GM19468 (cell line): ENCODE data around the gene VWA2.

Experiments
- ATAC-seq: cut with Tn5 transposase; IDR thresholded peaks from one replicate; pipeline ENCODE4 v1.9.1; 2021; ENCODE audit warnings: mild to moderate bottlenecking, moderate library complexity, moderate number of reproducible peaks; ENCODE audit not compliant: unreplicated experiment; ENCODE audit errors: extremely low read depth

Gene VWA2, protein sequence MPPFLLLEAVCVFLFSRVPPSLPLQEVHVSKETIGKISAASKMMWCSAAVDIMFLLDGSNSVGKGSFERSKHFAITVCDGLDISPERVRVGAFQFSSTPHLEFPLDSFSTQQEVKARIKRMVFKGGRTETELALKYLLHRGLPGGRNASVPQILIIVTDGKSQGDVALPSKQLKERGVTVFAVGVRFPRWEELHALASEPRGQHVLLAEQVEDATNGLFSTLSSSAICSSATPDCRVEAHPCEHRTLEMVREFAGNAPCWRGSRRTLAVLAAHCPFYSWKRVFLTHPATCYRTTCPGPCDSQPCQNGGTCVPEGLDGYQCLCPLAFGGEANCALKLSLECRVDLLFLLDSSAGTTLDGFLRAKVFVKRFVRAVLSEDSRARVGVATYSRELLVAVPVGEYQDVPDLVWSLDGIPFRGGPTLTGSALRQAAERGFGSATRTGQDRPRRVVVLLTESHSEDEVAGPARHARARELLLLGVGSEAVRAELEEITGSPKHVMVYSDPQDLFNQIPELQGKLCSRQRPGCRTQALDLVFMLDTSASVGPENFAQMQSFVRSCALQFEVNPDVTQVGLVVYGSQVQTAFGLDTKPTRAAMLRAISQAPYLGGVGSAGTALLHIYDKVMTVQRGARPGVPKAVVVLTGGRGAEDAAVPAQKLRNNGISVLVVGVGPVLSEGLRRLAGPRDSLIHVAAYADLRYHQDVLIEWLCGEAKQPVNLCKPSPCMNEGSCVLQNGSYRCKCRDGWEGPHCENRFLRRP

DNA sequence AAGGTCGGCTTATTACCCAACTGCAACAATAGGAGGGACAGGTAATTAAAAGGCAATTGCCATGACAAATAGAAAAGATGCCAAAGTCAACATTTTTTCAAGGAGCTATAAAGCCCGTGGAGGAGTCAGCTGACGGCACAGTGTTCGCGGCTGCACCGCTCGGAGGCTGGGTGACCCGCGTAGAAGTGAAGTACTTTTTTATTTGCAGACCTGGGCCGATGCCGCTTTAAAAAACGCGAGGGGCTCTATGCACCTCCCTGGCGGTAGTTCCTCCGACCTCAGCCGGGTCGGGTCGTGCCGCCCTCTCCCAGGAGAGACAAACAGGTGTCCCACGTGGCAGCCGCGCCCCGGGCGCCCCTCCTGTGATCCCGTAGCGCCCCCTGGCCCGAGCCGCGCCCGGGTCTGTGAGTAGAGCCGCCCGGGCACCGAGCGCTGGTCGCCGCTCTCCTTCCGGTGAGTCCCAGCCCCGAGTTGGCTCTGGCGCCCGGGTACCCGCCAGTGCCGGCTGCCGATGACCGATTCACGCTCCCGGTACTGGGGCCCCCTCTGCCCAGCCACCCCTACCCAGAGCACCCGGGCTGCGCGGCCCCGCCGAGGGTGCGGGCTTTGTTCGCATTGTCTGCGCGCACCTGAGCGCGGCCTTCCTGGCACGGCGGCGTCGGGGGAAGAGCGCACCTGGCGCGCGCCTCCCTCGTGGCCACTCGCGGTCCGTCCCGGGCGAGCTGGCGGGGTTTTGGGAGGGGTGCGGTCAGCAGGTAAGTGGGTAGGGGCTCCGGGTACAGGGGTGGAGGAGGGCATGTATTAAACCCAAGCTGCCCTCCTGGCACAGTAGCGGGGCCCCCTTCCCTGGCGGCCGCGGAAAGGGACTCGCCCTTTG is at the start of gene VWA2:
Gene VWA2 (plus strand): TSS at position 138 of the 877 bp plus-strand sequence. CDS start 9,460 bp downstream, outside the sequence.
- ATAC-seq = no peak

DNA sequence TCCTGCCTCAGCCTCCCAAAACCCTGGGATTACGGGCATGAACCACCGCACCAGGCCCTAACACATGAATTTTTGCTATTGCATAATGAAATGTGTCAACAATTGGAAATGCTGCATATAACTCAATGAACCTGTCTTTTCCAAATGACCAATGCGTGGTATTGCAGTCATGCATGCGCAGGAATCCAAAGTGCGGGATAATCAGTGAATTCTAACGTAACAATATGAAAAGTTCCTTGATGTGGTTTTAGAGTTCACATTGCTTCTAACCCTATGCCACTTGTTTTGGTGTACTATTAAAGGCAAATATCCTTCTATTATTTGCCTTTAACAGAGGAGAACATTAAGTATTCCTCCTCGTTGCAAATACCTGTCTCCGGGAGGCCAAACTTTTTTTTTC is 49.4 kb upstream of the VWA2 start:
- ATAC-seq = no peak

DNA sequence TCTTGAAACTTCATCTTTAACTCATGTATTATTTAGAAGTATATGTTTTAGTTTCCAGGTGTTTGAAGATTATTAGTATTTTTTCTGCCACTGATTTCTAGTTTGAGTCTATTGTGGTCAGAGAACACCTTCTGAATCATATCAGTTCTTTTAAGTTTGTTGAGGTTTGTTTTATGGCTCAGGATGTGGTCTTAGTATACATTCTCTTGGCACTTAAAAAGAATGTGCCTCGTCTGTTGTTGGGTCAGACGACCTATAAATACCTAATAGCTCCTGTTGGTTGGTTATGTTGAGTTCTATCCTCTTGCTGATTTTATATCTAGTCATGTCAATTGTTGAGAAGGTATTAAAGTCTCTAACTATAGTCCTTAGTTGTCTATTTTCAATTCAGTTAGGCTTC is 44.0 kb upstream of the VWA2 start:
- ATAC-seq = peak; percentile 65

DNA sequence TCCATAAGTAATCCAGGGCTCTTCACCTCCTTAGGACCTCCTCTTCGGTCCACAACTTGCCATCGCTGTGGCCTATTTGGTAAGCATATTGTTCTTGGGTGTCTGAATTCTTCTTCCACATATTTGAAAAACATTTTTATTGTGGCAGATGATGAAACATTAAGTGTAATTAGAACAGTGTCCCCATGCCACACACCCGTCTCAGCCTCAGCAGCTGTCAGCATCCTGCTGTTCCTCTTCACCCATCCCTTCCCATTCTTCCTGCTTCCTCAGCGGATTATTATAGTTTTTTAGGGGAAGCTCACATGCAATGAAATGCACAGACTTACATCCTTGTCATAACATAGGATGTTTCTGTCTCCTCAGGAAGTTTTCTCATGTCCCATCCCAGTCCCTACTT is 39.8 kb upstream of the VWA2 start:
- ATAC-seq = no peak

DNA sequence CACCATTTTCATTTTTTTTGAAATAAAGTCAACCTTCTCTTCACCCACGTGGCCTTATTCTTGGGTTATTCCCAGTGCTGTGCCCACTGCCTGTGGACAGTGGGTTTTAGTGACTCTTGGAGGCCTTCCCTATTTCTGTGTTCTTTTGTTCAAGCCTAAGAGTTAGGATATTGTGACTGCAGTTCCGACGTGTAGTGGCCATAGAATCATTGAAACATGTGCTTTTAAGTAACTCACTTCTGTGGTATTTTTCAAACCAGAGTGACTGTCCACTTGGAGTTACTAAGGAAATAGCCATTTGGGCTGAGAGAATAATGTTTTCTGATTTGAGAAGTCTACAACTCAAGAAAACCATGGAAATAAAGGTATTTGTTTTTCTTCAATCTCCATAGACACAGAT is 36.2 kb upstream of the VWA2 start:
- ATAC-seq = no peak

DNA sequence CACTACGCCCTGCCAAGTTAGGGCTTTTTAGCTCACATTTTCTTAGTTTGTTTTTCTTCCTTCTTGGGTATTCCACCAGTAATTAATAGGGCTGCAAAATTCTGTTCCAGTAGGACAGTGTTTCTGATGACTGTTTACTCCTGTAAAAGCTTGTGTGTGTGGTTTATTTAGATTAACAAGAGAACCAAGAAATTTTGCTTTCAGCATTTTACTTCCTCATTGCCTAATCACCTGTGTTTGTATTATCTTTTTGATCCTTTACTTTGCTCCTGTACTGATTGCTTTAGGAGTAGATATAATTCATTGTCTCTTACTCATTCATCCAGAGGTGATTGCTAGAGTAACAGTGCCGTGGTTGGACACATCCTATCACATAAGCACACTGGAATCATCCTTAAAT is 32.2 kb upstream of the VWA2 start:
- ATAC-seq = no peak

DNA sequence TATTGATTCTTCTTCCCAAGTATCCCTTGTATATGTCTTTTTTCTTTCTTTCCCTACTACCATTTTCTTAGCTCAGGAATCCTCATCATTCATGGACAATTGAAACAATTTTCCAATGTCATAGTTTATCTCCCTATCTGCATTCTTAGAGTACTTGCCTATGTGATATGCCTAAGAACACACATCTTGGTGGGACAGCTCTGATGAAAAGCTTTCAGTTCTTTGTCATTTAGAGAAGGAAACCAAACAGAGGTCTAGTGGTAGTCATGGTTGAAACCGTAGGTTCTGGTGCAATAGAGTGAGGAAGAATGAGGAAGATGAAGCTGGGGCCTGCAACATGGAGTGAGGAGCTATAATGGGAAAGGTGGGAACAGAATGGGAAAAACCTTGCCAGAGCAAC is 31.7 kb upstream of the VWA2 start:
- no peak for ATAC-seq

DNA sequence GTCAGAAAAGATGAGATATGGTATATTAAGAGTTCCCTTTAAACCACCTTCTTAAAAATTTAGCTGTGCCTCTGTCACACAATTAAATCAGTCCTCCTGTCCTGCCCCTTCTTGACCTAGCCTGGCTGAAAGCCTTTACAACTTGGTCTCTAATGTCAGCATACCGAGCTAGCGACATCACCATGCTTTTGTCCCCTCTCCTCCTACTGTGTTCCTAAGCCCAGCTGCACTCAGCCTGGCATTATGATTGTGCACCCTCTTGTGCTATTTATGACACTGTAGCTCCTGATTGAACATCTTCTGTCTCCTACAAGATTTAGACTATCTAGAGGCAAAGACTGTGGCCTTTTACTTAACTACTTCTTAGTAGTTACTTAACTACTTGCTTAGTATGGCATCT is 30.7 kb upstream of the VWA2 start:
- ATAC-seq = no peak

DNA sequence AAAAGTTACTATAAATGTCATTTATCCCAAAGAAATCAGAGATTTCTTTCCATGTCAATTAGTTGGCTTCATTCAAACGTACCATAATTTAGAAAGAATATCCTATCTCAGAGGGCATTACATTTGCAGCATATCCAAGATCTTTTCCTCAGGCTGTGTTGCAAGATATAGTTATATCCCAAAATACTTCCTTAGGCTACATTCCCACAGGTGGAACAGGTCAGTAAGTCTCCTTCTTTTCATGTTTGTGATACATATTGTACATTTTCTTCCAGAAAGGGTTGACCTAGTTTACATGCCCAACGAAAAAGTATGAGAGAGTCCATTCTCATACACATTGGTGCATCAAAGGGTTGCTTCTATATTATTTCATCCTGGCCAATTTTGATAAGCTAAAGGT is 26.9 kb upstream of the VWA2 start:
- no peak for ATAC-seq

DNA sequence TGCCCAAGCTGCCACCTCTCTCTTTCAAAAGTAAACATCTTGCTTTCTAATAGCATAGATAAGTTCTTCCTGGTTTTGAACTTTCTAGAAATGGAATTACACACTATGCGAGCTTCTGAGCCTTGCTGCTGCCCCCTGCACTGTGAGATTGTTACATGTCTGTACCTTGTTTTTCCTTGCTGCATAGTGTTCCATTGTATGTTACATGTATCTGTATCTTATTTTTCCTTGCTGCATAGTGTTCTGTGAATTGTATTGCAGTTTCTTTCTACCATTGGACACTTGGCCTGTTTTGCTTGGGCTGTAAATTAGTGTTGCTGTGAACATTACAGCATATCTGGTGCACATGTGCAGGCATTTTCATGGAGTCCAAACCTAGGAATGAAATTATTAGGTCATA is 24.0 kb upstream of the VWA2 start:
- ATAC-seq = no peak

DNA sequence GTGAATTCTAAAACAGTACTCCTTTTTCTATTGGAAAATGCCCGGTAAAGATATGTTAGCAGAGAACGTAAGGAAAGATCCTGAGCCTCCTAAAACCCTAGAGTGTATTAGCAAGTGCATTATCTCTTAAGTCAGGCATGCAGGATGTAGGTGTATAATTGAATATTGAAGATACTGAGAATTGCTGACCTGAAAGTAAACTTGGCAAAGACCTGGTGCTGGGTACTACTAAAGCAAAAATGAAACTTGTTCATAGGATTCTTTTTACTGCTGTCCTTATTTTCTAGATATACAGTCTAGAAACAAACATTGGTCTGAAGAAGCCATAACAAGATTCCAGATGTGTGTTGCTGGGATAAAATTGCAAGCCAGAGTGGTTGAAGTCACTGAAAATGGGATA is 18.8 kb upstream of the VWA2 start:
- peak; percentile 59 for ATAC-seq

DNA sequence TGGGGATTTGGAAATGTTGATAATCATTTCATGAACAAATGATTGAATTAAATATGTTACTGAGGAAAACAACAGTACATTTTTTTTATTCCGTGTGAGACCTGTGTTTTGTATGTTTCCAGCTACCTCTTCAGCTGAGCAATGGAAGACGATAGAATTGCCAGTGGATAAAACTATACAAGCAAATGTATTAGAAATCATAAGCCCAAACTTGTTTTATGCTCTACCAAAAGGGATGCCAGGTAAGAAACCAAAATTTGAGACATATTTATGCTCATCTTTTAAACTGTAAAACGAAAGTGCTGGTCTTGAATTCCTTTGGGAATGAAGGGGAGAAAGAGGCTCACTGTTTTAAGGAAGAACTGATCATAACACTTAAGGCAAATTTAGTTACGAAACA is 17.8 kb upstream of the VWA2 start:
- ATAC-seq = no peak

DNA sequence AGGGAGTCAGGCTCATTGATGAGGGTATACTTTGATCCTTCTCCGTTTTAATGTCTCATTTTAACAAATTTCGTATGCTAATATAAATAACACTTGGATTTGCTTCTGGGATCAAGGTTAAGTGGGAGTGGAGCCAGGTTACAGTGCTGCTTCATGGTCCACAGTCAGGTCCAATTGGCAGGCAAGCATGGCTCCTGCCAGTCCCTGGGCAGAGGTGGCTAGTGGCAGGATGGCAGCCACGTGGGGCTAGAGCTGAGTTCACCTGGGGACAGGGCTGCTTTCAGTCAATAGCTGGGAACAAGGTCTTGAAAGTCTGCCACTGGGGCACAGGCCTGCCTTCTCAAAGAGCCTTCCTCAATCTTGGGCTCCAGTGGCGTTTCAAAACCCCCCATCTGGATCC is 16.0 kb upstream of the VWA2 start:
- no peak for ATAC-seq

DNA sequence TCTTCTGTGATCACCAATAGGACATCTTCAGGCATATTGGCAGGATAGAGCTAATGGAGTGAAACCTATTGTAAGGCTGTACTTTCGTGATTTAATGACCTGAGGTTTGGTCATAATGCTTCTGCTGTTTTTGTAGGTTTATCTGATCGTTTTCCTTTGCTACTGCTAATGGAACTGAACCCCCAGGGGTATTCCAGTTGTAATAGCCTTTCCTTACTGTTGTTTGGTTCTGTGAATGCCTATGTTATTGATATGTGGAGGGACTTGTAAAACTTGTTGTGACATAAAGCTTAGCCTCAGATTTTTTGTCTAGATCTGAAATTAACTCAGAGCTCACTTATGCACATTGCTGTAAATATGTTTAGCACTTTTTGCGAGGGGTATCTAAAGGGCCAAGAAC is 10.9 kb upstream of the VWA2 start:
- no peak for ATAC-seq

DNA sequence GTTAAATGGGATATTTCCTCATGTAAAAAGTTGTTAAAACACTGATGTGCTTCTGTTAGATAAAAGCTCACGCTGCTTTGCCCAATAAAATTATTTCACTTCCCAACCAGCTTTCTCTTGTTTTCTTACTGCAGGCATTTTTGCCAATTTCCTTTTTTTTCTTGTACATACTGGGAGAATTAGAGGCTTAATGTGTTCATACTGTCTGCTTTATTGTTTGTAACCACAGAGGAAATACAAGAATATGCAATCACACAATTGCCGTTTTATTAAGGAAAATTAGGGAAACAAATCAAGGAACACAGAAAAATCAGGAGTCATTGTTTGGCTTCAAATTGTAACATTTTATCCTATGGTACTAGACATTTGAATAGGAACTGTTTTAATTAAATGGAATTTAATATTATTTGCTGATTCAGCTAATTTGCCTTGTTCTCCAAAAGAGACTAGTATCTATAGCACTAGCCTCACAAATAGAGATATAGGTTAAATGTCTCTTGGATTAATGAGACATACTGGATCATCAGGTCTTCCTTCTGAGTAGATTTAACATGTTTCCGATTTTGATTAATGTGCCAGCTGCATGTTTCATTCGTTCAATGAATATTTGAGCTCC is 6.4 kb upstream of the VWA2 start:
- ATAC-seq = no peak

DNA sequence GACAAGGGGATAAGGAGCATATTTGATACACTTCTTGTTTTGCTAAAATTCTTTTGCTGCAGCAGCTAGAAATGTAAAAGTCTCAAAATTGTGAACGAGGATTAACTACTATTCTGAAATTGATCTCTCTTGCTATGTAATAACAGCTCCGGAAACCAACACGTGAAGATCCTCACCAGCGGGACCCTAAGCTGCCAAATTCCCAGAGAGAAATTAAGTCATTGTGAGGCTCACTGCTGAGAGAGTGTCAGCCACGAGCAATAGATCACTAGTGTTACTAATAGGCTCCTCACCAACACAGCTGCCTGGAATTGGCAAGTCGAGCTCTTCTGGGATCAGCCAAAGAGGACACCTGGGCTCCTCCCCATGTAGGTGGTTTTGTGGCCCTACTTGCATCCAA is 5.6 kb upstream of the VWA2 start:
- no peak for ATAC-seq

DNA sequence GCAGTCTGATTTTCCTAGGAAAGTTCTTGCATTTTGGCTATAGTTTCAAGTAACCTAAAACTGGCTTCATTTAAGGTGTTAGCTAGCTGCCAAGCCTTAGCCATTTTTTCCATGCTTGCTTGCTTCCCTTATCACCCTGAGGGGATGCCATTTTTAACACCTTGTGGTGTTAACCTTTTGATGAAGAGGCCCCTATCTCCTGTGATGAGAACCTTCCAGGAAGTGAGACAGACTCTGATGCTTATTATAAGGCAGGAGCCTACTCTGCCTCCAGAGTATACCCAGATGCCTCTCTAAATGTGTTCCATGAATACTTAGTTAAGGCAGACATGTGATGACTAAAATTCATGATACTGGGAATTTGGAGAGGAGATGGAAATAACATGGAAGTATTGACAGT is 4.9 kb upstream of the VWA2 start:
- ATAC-seq = no peak

DNA sequence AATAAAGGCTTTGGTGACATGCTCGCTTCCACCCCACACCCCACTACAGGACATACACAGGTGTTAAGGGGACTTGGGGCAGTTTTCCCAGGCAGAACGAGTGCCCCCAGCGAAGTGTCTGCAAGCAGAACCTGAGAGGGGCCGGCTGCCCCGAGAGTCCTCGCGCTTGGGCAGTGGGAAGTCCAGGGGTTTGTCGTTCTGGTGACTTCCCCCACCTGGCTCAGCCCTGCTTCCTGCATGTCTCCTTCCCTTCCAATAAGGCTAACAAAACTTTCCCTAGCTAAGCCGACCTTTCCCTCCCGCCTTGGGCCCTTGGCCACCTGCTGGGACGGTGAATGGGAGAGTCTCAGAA is 916 bp downstream of the VWA2 start:
- ATAC-seq = no peak

DNA sequence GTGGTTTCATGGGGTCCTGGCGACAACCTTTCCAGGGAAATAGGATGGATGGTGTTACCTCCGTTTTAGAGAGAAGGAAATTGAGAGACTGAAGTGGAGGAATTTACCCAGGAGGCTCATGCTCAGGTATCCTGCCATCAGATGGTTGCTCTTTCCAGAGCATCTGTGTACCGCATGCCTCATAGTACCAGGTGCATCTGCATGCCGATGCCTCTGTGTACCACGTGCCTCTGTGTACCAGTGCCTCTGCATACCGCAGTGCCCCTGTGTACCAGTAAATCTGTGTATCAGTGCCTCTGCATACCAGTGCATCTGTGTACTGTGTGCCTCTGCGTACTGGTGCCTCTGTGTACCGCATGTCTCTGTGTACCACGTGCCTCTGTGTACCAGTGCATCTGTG is 3.2 kb downstream of the VWA2 start:
- ATAC-seq = no peak

DNA sequence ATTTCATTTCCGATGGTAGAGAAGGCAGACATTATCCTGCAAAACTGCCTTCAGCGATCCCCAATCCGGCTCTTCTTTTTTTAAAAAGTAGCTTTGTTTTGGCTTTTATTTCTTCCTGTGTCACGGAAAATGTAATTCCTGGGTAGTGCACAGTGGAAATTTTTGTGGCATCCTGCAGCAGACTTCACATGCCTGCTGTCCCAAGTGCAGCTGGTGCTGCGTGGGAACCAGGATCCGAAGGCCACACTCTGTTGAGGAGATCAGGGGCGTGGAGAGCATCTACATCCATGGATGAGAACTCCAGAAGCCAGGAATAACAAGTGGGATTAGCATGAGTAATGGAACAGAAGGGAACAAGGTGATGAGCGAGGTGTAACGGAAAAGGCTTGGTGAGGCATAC is 4.6 kb downstream of the VWA2 start:
- no peak for ATAC-seq

DNA sequence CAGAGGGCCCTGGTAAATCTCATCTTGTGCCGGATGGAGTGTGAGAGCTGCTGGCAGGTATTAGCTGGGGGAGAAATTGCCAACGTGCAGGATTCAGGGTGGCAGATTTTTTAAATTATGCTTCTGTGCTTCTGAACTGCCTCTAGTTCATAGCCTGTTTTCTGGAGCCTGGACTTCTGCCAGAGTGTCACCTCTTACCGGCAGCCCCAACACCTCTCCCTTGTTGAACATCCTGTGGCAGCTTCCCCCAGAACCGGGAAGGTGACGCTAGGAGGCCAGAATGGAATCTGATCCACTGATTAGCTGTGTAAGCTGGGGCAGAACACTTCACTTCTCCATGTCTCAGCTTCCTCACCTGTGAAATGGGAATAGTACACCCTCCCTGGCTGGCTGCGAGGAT is 5.1 kb downstream of the VWA2 start:
- no peak for ATAC-seq
